ENCODE results near the gene RTL1.

DNA sequence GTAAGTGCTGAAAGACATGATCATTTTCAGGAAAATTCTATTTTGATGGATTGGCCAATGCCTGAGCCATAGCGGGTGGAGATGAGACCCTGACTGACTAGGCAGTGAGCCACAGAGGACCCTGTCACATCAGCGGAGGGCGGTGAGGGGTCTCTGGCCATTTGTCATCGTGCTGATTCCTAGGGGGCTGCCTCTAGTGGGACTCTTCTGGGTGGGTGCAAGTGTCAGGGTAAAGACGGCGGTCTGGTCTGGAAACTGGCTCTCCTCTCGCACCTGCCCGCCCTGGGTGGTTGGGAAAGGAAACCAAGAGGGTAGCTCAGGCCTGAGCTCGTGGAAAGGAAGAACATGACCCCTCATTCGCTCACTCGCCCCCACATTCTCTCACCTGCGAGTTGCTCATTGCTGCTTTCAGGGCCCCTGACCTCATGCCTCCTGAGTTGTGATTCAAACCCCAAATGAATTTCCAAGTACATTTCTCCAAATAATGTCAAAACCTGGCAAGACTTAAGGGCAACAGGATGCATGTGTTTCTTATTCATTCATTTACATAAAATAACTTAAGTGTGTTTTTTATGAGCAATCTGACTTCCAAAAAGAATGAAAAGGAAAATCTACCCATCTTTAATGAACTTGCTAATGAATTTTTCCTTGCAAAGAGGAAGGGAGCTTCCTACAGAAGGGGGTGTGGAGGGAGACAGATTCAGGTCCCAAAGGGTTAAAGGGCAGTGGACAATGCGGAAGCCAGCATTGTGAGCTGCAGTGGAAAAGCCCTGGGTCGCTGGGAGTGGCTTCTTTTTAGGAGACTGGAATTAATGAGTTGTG is 64.8 kb downstream of the RTL1 start:
- TF ChIP-seq, protein P1, sequence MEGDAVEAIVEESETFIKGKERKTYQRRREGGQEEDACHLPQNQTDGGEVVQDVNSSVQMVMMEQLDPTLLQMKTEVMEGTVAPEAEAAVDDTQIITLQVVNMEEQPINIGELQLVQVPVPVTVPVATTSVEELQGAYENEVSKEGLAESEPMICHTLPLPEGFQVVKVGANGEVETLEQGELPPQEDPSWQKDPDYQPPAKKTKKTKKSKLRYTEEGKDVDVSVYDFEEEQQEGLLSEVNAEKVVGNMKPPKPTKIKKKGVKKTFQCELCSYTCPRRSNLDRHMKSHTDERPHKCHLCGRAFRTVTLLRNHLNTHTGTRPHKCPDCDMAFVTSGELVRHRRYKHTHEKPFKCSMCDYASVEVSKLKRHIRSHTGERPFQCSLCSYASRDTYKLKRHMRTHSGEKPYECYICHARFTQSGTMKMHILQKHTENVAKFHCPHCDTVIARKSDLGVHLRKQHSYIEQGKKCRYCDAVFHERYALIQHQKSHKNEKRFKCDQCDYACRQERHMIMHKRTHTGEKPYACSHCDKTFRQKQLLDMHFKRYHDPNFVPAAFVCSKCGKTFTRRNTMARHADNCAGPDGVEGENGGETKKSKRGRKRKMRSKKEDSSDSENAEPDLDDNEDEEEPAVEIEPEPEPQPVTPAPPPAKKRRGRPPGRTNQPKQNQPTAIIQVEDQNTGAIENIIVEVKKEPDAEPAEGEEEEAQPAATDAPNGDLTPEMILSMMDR (IDR thresholded peaks at IDR 0.05; ENCODE audit: insufficient read depth, low read length), result no peak
- TF ChIP-seq POLR2AphosphoS5 (IDR thresholded peaks at IDR 0.05; ENCODE audit: low read depth), result no peak

Data from HL-60 (cell line).